Stimulated activated CD4-positive, alpha-beta T cell treated with anti-CD3 and anti-CD28 coated beads, Interleukin-4, amount 100 ng/mL, for 4 hours (primary cell): ENCODE measurements around the gene SESTD1.
A peak's percentile ranks its signal among the peaks of the same experiment; 100 is the strongest.

Experiments used
- DNase-seq, 2 experiments: peaks; one replicate each; pipeline ENCODE4 v3.0.0-alpha.2; 2020

The SESTD1 gene

GRCh38 chr2:179264368-179265081 is at the start of gene SESTD1:
SESTD1 (minus strand) TSS chr2:179264832; CDS start chr2:179191841, 72,991 bp downstream.
- peak; percentile 53 to 60 for DNase-seq

DNA sequence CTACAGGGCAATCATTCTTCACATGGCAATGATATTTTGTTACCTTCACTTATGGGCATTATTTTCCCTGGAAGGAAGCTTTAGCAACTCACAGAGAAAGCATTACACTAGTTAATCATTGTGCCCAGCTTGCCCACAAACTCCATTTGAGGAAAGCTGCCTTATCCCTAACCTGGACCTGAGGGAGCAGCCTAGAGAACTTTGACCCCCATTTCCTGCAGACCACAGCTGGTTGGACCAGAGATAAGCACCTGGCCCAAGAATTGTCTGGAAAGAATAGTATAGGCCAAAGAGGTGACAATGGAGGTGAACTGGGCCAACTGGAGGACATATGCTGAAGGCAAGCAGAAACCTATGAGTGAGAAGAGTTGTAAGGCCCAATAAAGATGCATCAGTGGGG is 48.4 kb upstream of the SESTD1 start:
- no peak for DNase-seq

GRCh38 chr2:179311101-179311500 is 46.5 kb upstream of the SESTD1 start:
- no peak for DNase-seq

- no peak for DNase-seq
Measured at GRCh38 chr2:179307616-179308371, 43.2 kb upstream of the SESTD1 start.

GRCh38 chr2:179305125-179305524 is 40.5 kb upstream of the SESTD1 start:
- no peak for DNase-seq

DNA sequence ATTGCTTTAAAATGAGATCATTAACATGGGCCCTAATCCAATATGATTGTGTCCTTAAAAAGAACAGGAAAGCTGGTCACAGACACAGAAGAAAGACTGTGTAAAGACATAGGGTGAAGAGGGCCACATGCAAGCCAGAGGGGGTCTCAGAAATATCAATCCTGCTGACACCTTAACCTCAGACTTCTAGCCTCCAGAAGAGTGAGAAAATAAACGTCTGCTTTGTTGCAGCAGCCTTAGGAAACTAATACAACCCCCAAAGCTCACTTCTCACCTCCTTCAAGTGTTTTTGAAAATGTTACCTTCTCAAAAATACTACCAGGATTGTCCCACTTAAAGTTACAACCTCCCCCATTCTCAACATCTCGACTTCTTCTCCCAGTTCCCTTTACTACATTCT is 39.8 kb upstream of the SESTD1 start:
- DNase-seq = no peak

- DNase-seq = no peak
Measured at GRCh38 chr2:179302764-179303571, 38.3 kb upstream of the SESTD1 start.

DNA sequence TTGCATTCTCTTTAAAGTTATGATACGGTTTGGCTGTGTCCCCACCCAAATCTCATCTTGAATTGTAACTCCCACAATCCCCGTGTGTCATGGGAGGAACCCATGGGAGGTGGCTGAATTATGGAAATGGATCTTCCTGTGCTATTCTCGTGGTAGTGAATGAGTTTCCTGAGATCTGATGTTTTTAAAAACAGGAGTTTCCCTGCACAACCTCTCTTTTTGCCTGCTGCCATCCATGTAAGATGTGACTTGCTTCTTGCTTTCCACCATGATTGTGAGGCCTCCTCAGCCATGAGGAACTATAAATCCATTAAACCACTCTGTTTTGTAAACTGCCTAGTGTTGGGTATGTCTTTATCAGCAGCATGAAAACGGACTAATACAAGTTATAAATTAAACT is 37.5 kb upstream of the SESTD1 start:
- DNase-seq = no peak

GRCh38 chr2:179298666-179299065 is 34.0 kb upstream of the SESTD1 start:
- DNase-seq = no peak

DNA sequence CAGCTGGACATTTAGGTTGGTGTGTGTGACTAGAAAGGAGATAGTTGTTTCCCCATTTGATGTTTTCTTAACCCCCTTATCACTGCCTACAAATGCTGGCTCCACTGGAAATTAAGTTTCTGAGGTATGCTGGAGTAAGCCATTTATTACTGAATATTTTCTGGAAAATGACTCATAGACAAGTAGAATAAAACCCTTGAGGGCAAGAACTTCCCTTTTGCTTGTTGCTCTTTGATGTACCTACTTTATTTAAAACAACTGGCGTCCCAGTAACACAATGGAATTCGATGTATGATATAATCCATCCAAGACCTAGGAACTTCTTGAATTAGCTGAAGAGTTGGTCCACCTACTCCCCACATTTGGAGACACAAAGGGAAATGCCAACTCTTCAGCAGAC is 33.3 kb upstream of the SESTD1 start:
- no peak for DNase-seq

DNA sequence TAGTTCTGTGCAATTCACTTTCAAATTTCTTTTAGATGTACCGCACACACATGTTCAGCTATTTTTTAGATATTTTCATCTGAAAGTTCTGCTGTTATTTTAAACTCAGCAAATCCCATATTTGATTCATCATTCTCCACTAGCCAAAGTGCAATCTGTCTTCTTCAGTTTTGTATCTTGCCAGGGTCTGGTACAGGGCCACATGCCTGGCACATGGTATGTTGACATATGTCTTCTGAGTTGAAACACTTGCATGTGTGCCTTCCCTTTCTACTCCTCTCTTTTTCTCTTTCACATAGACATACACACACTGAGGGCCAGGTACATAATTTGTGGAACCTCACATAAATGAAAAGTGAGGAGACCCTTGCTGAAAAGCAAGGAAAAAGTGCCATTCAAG is 25.7 kb upstream of the SESTD1 start:
- DNase-seq = no peak

GRCh38 chr2:179285060-179285459 is 20.4 kb upstream of the SESTD1 start:
- no peak for DNase-seq

GRCh38 chr2:179277429-179278196 is 13.0 kb upstream of the SESTD1 start:
- DNase-seq = no peak

GRCh38 chr2:179275253-179276012 is 10.8 kb upstream of the SESTD1 start:
- no peak for DNase-seq

GRCh38 chr2:179274749-179275148 is 10.1 kb upstream of the SESTD1 start:
- no peak for DNase-seq

- no peak for DNase-seq
Measured at GRCh38 chr2:179273461-179273962, 8.9 kb upstream of the SESTD1 start.

DNA sequence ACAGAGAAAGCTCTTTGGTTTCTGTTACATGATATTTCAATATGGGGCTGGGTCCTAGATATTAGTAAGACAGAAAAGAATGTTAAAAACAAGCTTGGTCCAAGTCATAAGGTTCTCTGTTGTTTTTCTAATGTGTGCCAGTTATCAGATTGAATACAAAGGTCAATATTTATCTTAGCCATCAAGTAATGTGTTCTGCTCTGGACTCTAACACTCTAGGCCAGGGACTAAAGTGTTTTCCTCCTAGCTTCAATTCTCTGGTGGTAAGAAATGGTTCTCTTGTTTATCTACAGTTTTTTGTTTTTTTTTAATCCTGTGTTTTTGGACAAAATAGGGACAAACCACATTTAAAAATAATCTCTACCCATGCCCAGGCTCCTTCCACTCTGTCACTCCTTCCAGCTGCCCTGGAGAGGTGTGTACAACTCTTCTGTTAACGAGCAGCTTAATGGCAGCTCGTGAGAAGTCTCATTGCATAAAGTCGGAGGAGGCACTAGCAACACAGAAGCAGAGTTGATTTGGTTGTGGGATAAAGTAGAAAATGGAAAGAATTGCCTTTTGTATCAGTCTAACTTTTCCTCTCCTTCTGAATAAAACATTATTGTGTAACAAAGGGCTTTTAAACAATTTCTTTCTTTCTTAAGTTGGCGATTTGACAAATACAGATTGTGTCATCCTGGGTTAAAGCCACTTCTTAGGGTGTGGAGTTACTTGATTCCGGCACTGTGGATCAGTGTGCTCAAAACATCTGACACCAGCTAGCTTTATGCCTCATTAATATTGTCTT is 8.0 kb upstream of the SESTD1 start:
- no peak for DNase-seq

DNA sequence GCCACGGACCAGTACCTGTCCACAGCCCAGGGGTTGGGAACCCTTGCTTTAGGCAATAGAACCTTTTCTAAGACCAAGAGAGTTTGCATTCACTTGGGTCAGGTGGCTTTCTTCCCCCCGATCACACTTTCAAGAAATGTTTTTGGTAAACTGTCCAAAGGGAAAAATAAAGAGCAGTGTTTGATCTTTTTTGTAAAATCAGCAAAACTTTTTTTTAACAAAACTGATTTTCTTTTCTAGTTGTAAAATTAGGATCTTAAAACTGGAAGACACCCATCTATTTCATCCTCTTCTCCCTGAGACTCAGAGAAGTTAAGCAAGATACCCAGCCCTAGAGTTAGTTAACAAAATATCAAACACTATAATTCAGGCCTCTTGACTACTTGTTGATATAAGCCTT is 6.1 kb upstream of the SESTD1 start:
- DNase-seq = no peak

GRCh38 chr2:179268277-179268925 is 3.8 kb upstream of the SESTD1 start:
- DNase-seq = no peak

DNA sequence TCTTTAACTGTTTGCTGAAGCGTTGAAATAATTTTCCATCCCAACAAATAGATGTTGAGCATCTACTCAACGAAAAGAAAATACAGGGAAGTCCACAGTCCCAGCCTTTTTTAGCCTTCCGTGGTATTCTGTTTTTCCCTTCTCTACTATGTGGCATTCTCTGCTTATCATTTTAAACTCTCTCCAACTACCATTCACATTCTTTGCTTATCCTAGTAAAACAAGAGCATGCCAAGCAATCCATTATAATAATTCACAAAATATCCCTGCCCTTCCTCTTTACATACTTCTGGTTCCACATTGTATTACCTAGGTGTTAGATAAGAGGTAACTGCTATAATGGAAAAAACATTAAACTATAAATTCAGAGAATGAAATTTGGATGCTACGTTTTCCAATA is 1.6 kb upstream of the SESTD1 start:
- DNase-seq = no peak
